HepG2 (cell line): Measurements from ENCODE around the gene LANCL2.

ENCODE experiments used
- KLF12 ChIP-seq: sonication (generic); formaldehyde crosslinking; IDR thresholded peaks from 2 replicates; pipeline ENCODE4 v1.4.0; 2020; ENCODE audit warnings: missing genetic modification reagents, borderline replicate concordance
- SMAD3 ChIP-seq: sonication (generic); formaldehyde crosslinking; IDR thresholded peaks from 2 replicates; pipeline ENCODE4 v1.4.0; 2020; ENCODE audit warnings: missing genetic modification reagents
- SMC3 ChIP-seq: IDR thresholded peaks from 2 replicates; pipeline ENCODE4 v1.6.1; 2011; ENCODE audit warnings: low read length, improper control_type of control experiment
- SRSF4 ChIP-seq: fragments of 200-400 bp; formaldehyde crosslinking; IDR thresholded peaks from one replicate; pipeline ENCODE4 v1.6.1; 2018; ENCODE audit warnings: mild to moderate bottlenecking, low read depth, low read length, moderate library complexity; ENCODE audit not compliant: poor library complexity, severe bottlenecking
- ZNF253 ChIP-seq: sonication (generic); formaldehyde crosslinking; IDR thresholded peaks from 2 replicates; pipeline ENCODE4 v1.8.0; 2022; ENCODE audit warnings: mild to moderate bottlenecking, missing genetic modification reagents, borderline replicate concordance
- TF ChIP-seq, protein P1 (sequence below): sonication (generic); formaldehyde crosslinking; IDR thresholded peaks from 2 replicates; pipeline ENCODE4 v1.5.0; 2020; ENCODE audit warnings: mild to moderate bottlenecking, missing genetic modification reagents, moderate library complexity

DNA sequence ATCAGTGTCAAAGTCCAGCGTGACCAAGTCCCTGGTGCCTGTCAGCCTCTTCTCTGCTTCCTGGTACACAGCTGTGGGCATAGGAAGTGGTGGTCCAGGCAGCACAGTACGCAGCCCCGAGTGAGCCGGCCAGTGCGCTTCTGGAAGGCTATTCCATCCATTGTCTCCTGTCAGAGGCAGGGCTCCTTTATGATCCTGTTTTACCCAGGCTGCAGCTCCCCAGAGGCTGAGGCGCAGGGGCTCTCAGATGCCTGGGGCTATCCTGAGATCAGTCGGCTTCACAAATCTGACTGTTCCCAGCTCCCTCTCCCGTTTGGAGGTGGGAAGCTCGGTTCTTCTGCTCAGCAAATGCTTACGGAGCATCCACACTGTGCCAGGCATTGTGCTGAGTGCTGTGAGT lies 70.3 kb downstream of the LANCL2 start:
- TF ChIP-seq SMAD3 (CRISPR knock-in tag), result no peak
- no peak for TF ChIP-seq KLF12 (CRISPR knock-in tag)
- TF ChIP-seq, protein P1, sequence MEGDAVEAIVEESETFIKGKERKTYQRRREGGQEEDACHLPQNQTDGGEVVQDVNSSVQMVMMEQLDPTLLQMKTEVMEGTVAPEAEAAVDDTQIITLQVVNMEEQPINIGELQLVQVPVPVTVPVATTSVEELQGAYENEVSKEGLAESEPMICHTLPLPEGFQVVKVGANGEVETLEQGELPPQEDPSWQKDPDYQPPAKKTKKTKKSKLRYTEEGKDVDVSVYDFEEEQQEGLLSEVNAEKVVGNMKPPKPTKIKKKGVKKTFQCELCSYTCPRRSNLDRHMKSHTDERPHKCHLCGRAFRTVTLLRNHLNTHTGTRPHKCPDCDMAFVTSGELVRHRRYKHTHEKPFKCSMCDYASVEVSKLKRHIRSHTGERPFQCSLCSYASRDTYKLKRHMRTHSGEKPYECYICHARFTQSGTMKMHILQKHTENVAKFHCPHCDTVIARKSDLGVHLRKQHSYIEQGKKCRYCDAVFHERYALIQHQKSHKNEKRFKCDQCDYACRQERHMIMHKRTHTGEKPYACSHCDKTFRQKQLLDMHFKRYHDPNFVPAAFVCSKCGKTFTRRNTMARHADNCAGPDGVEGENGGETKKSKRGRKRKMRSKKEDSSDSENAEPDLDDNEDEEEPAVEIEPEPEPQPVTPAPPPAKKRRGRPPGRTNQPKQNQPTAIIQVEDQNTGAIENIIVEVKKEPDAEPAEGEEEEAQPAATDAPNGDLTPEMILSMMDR (CRISPR knock-in tag), result no peak
- TF ChIP-seq SRSF4, result no peak
- no peak for TF ChIP-seq SMC3
- no peak for TF ChIP-seq ZNF253 (CRISPR knock-in tag)
